Brain microvascular endothelial cell (primary cell): Measurements from ENCODE around the gene CILP2.

Experiments
- DNase-seq: peaks from one replicate; pipeline ENCODE4 v3.0.0-alpha.2; 2020
- H3K27ac ChIP-seq: fragments of 250-450 bp; sonication (Bioruptor Pico); 2 replicates; pipeline ENCODE4 v1.5.1; 2020; ENCODE audit warnings: mild to moderate bottlenecking, moderate library complexity
- H3K27me3 ChIP-seq: fragments of 250-450 bp; sonication (Bioruptor Pico); replicated peaks from 2 replicates; pipeline ENCODE4 v1.5.1; 2020; ENCODE audit warnings: mild to moderate bottlenecking
- H3K36me3 ChIP-seq: fragments of 250-450 bp; sonication (Bioruptor Pico); replicated peaks from 2 replicates; pipeline ENCODE4 v1.5.1; 2020; ENCODE audit warnings: mild to moderate bottlenecking
- H3K4me3 ChIP-seq: 2 replicates; pipeline ENCODE4 v1.5.1; 2011; ENCODE audit warnings: low read depth, mild to moderate bottlenecking, control low read depth, low read length, moderate library complexity
- in situ Hi-C: cut with HindIII; loops from 2 replicates; pipeline ENCODE4 v1.10.0; 2017; ENCODE audit warnings: low sequenced_read_pairs, low pct_ligation_motif_present
- TF ChIP-seq, protein P1 (sequence below): IDR thresholded peaks from 2 replicates; pipeline ENCODE4 v1.5.1; 2011; ENCODE audit warnings: low read depth, mild to moderate bottlenecking, moderate library complexity, low read length, control low read depth, inconsistent platforms; ENCODE audit errors: missing control alignments

The CILP2 gene

DNA sequence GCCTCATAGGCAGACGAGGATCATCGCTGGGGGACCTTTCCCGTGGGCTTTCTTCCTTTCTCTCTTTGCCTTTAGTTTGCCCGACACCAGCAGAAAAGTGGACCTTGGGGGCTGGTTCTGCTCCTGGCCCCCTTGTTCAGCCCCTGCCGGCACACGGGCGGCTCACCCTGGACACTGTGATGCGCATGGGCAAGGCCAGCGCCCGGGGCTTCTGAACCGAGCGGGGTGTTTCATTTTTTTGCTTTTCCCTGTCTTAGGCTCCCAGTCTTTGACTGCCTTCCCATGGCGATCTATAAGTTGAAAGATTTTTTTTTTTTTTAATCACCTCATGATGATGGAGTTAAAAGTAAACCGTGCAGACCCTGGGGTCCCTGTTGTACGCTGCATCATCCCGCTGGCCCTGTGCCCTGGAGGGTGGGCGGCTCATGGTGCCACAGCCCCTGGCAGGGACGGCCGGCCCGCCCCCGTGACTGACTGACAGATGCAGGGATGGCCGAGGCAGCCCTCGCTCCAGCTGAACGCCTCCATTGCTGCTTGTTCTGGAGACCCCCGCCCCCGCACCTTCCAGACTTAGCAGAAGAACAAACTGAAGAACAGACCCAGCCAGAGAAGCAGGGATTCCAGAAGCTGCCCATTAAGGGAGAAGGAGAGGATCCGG lies 32.3 kb upstream of the CILP2 start:
- H3K27ac ChIP-seq, result no peak overlapping the region
- in situ Hi-C loops, result no loop called here
- no peaks in the 10 kb centered on the region for H3K27me3 ChIP-seq
- DNase-seq, result no peak
- TF ChIP-seq, protein P1, sequence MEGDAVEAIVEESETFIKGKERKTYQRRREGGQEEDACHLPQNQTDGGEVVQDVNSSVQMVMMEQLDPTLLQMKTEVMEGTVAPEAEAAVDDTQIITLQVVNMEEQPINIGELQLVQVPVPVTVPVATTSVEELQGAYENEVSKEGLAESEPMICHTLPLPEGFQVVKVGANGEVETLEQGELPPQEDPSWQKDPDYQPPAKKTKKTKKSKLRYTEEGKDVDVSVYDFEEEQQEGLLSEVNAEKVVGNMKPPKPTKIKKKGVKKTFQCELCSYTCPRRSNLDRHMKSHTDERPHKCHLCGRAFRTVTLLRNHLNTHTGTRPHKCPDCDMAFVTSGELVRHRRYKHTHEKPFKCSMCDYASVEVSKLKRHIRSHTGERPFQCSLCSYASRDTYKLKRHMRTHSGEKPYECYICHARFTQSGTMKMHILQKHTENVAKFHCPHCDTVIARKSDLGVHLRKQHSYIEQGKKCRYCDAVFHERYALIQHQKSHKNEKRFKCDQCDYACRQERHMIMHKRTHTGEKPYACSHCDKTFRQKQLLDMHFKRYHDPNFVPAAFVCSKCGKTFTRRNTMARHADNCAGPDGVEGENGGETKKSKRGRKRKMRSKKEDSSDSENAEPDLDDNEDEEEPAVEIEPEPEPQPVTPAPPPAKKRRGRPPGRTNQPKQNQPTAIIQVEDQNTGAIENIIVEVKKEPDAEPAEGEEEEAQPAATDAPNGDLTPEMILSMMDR, result no peak
- H3K4me3 ChIP-seq, result no peak overlapping the region
- peaks cover 61% of the 10 kb centered on the region for H3K36me3 ChIP-seq

DNA sequence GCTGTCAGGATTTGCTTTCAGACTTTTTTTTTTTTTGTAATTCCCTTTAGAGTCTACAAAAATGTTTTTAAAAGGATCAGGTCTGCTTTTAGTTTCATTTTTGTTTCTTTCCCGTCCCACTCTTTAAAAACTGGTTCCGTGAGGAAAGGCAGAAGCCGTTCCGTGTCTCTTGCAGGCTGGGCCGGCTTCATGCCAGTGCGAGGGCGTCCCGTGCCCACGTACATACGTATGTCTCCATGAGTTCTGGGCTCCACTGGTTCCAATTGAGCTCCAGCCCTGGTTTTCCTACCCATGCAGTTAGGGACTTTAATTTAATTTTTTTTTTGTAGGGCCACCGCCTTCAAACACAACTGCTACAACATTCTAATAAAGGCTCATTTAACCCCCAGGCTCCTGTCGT lies 31.5 kb upstream of the CILP2 start:
- peaks cover 54% of the 10 kb centered on the region for H3K36me3 ChIP-seq
- in situ Hi-C loops, result no loop called here
- no peak for DNase-seq
- TF ChIP-seq, protein P1, result no peak
- H3K27ac ChIP-seq, result no peak overlapping the region
- H3K27me3 ChIP-seq, result no peaks in the 10 kb centered on the region
- H3K4me3 ChIP-seq, result no peak overlapping the region

DNA sequence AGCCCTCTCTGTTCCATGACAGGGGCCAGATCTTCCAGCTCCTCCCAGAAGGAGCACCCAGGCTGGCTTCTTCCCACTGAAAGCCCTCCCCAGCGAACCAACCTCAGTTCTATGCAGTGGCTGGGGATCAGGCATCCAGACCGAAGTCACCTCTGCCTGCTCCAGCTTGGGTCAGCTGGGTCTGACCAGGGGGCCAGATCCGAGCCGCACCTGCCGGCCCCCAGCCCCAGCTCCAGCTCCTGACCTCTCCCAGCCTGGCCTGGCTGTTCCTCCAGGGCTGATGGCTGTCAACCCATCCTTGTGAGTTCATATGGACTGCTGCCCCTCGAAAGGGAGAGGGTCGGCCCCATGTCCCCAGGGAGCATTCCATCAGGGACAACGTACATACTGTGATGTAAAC lies 30.7 kb upstream of the CILP2 start:
- H3K36me3 ChIP-seq, result peaks cover 46% of the 10 kb centered on the region
- no peaks in the 10 kb centered on the region for H3K27me3 ChIP-seq
- no peak for DNase-seq
- TF ChIP-seq, protein P1, result no peak
- H3K27ac ChIP-seq, result no peak overlapping the region
- in situ Hi-C loops, result no loop called here
- H3K4me3 ChIP-seq, result no peak overlapping the region

DNA sequence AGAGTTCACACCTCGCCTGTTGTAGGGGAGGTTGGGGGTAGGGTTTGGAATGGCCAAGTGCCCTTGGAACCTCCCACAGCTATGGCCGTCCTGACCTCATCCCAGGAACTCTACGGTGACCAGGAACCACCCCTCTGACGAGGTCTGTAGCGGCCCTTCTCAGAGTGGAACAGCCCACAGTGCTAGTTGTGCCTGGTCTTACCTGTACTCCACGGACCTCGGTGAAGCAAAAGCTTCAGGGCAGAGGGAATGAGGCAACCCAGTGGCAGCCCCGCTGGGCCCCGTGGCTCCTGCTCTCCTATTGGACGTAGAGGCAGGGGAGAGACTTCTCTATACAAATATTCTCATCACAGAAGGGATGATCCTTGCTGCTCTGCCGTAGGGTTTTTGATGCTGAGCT lies 29.8 kb upstream of the CILP2 start:
- H3K27ac ChIP-seq, result no peak overlapping the region
- no peak for DNase-seq
- TF ChIP-seq, protein P1, result no peak
- no peaks in the 10 kb centered on the region for H3K27me3 ChIP-seq
- in situ Hi-C loops, result no loop called here
- H3K36me3 ChIP-seq, result peaks cover 37% of the 10 kb centered on the region
- H3K4me3 ChIP-seq, result no peak overlapping the region

DNA sequence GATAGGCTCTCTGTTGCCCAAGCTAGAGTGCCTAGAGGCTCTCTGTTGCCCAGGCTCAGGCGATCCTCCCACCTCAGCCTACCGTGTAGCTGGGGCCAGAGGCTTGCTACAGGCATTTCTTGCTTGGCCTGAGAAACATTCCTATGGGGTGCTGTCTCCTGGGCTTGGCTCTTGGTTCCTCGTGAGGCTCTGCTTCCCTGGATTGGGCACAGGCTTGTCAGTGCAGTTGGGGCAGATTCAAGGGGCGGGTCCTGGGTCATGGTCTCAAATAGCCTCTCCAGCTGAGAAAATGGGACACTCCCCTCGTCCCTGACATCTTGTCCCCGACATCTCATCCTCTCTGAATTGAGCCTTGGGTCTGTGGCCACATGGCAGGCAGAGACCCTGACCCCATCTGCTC lies 27.6 kb upstream of the CILP2 start:
- in situ Hi-C loops, result no loop called here
- no peaks in the 10 kb centered on the region for H3K27me3 ChIP-seq
- peaks cover 20% of the 10 kb centered on the region for H3K36me3 ChIP-seq
- H3K4me3 ChIP-seq, result no peak overlapping the region
- H3K27ac ChIP-seq, result no peak overlapping the region
- no peak for DNase-seq
- TF ChIP-seq, protein P1, result no peak

DNA sequence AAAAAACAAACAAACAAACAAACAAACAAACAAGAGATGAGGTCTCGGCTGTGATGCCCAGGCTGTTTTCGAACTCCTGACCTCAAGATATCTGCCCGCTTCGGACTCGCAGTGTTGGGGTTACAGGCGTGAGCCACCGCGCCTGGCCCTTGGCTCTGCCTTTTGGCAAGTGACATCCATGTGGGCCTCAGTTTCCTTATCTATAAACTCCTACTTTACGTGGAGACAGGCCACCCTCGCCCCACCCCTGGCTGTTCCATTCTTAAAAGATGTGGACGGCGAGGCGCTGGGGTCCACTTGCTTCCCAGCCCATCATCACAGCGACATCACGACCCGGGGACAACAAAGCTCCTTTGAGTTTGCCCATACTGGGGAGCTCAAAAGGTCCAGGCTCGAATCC lies 24.4 kb upstream of the CILP2 start:
- H3K27ac ChIP-seq, result no peak overlapping the region
- in situ Hi-C loops, result no loop called here
- no peaks in the 10 kb centered on the region for H3K36me3 ChIP-seq
- no peak for DNase-seq
- H3K4me3 ChIP-seq, result no peak overlapping the region
- H3K27me3 ChIP-seq, result no peaks in the 10 kb centered on the region
- TF ChIP-seq, protein P1, result no peak
